Measurements from ENCODE around the gene DENND2A. TPM values are rescaled to one million over a fixed set of nuclear protein-coding genes. Genes with fewer than 3 reads are reported as not detected.
A peak's percentile ranks its signal among the peaks of the same experiment; 100 is the strongest.
"Not testable (repeated sequence)": the region's sequence is repeated elsewhere in the genome, so short reads cannot be mapped to it uniquely, and the experiment has no call there.

Gene DENND2A
- total and polyA plus RNA-seq, 2 of the 4 experiments (the other 2 are of a cell fraction) = 7.5 to 10.3 TPM

- Histone ChIP-seq H3K9me3 (ENCODE audit: control insufficient read depth, insufficient read depth, low read length) (no peaks in the 10 kb centered on the region), H2AK9ac (replicated peaks; ENCODE audit: low read depth, low read length, poor library complexity) (peak overlapping the region; percentile 5), H3K4me3 (ENCODE audit: insufficient read depth, low read depth, low read length) (no peak overlapping the region), H2BK5ac (ENCODE audit: low read depth, low read length, poor library complexity, severe bottlenecking) (no peak overlapping the region), H3K4me1 (ENCODE audit: control insufficient read depth, insufficient read depth, low read length) (peaks cover 12% of the 10 kb centered on the region), H4K5ac (ENCODE audit: low read depth, low read length) (peak overlapping the region; percentile 55; the same call in 1 of the 2 replicates), H4K8ac (ENCODE audit: low read depth in 2 of 2, low read length in 2 of 2) (peak overlapping the region in 1 of 2 experiments; percentile 2; a peak in 1 of 4 replicates), H3K36me3 (ENCODE audit: control insufficient read depth, insufficient read depth, low read length) (peaks cover 38% of the 10 kb centered on the region), H3K14ac (replicated peaks; ENCODE audit: low read depth, low read length) (no peak overlapping the region), H3K4ac (ENCODE audit: low read depth, low read length) (peak overlapping the region; percentile 58), H3K56ac (ENCODE audit: extremely low read depth, insufficient read depth, low read length) (no peak overlapping the region), H3K9ac (ENCODE audit: low read depth, low read length) (no peak overlapping the region), H3K79me1 (ENCODE audit: low read depth in 1 of 2, low read length in 2 of 2) (peaks cover 0 to 9% of the 10 kb centered on the region in 2 experiments; a peak in 1 of 4 replicates), H4K20me1 (ENCODE audit: insufficient read depth, low read length) (no peaks in the 10 kb centered on the region), H2BK120ac (ENCODE audit: low read depth, low read length) (peak overlapping the region; percentile 59), H3K18ac (ENCODE audit: low read depth, low read length) (no peak overlapping the region), H2BK20ac (ENCODE audit: low read depth, low read length) (peak overlapping the region; percentile 8), H3K9me1 (ENCODE audit: insufficient read depth, low read length) (peaks cover 14% of the 10 kb centered on the region), H2BK15ac (ENCODE audit: low read depth, low read length) (peak overlapping the region; percentile 76; the same call in 1 of the 3 replicates), H2AFZ (replicated peaks; ENCODE audit: low read length, poor library complexity) (peak overlapping the region; percentile 54), H4K91ac (ENCODE audit: insufficient read depth, low read depth, low read length) (peak overlapping the region; percentile 51), H3K27ac (ENCODE audit: insufficient read depth, low read length) (peak overlapping the region; percentile 14; the same call in 1 of the 2 replicates), H3K23ac (ENCODE audit: low read depth, low read length) (no peak overlapping the region), H3K27me3 (ENCODE audit: control insufficient read depth, insufficient read depth, low read length) (no peaks in the 10 kb centered on the region), H3K4me2 (ENCODE audit: low read depth, low read length) (no peak overlapping the region), H2AK5ac (ENCODE audit: low read depth, low read length) (peak overlapping the region; percentile 86)
- ATAC-seq (ENCODE audit: low read depth) (no peak), DNase-seq (no peak)
- no peak for TF ChIP-seq ELK1 (IDR thresholded peaks at IDR 0.05; ENCODE audit: borderline replicate concordance, low read depth, low read length)
- no peak for TF ChIP-seq CHD1 (IDR thresholded peaks at IDR 0.05; ENCODE audit: low read depth, low read length)
- POLR2A ChIA-PET (ENCODE audit: unreplicated experiment) = no interaction called here
- intact Hi-C loops (cut with micrococcal nuclease) = no loop called here
- CTCF ChIA-PET = no interaction called here
- 97% methylated on average over 12 of the region's 17 CpGs; no CpG with 5 or more reads in 1 of the 2 experiments for WGBS, 2 experiments (ENCODE audit: extremely low coverage in 2 of 2, insufficient read length in 1 of 2)
- dilution Hi-C loops (cut with HindIII; ENCODE audit: low sequenced_read_pairs, unreplicated experiment) = no loop called here
- in situ Hi-C loops (cut with MboI; ENCODE audit: low sequenced_read_pairs) = no loop called here
- no TSS peak for BruUV-seq (replicated peaks)
Measured at GRCh38 chr7:140568021-140568813, 72.4 kb downstream of the DENND2A start.

- Histone ChIP-seq H2BK120ac (ENCODE audit: low read depth, low read length) (peak overlapping the region; percentile 97), H2AFZ (replicated peaks; ENCODE audit: low read length, poor library complexity) (peak overlapping the region; percentile 72), H4K5ac (ENCODE audit: low read depth, low read length) (peak overlapping the region; percentile 85), H3K4me2 (ENCODE audit: low read depth, low read length) (peak overlapping the region; percentile 48; the same call in 1 of the 2 replicates), H2BK5ac (ENCODE audit: low read depth, low read length, poor library complexity, severe bottlenecking) (peak overlapping the region; percentile 96), H4K91ac (ENCODE audit: insufficient read depth, low read depth, low read length) (peak overlapping the region; percentile 91), H3K27ac (ENCODE audit: insufficient read depth, low read length) (peak overlapping the region; percentile 78), H3K23ac (ENCODE audit: low read depth, low read length) (peak overlapping the region; percentile 92), H3K4ac (ENCODE audit: low read depth, low read length) (peak overlapping the region; percentile 99), H3K18ac (ENCODE audit: low read depth, low read length) (peak overlapping the region; percentile 92), H3K9me1 (ENCODE audit: insufficient read depth, low read length) (peaks cover 16% of the 10 kb centered on the region), H2BK15ac (ENCODE audit: low read depth, low read length) (peak overlapping the region; percentile 64; the same call in 2 of the 3 replicates), H3K56ac (ENCODE audit: extremely low read depth, insufficient read depth, low read length) (peak overlapping the region; percentile 88; the same call in 1 of the 2 replicates), H3K4me1 (ENCODE audit: control insufficient read depth, insufficient read depth, low read length) (peaks cover 14% of the 10 kb centered on the region), H4K8ac (ENCODE audit: low read depth in 2 of 2, low read length in 2 of 2) (peak overlapping the region; percentile 61 to 95), H3K36me3 (ENCODE audit: control insufficient read depth, insufficient read depth, low read length) (peaks cover 33% of the 10 kb centered on the region), H2AK5ac (ENCODE audit: low read depth, low read length) (peak overlapping the region; percentile 99), H2BK20ac (ENCODE audit: low read depth, low read length) (peak overlapping the region; percentile 79), H2AK9ac (replicated peaks; ENCODE audit: low read depth, low read length, poor library complexity) (peak overlapping the region; percentile 94), H3K14ac (replicated peaks; ENCODE audit: low read depth, low read length) (peak overlapping the region; percentile 94), H3K9ac (ENCODE audit: low read depth, low read length) (peak overlapping the region; percentile 67; the same call in 1 of the 2 replicates)
- in situ Hi-C loops (cut with MboI; ENCODE audit: low sequenced_read_pairs); H3K27me3 ChIP-seq (ENCODE audit: control insufficient read depth, insufficient read depth, low read length); POLR2A ChIA-PET (ENCODE audit: unreplicated experiment); H4K20me1 ChIP-seq (ENCODE audit: insufficient read depth, low read length); BruUV-seq (replicated peaks); H3K4me3 ChIP-seq (ENCODE audit: insufficient read depth, low read depth, low read length); CTCF ChIA-PET; dilution Hi-C loops (cut with HindIII; ENCODE audit: low sequenced_read_pairs, unreplicated experiment); H3K9me3 ChIP-seq (ENCODE audit: control insufficient read depth, insufficient read depth, low read length); H3K79me1 ChIP-seq (ENCODE audit: low read depth in 1 of 2, low read length in 2 of 2): not testable (repeated sequence)
- peak; percentile 83 for DNase-seq
- ATAC-seq (ENCODE audit: low read depth) = peak; percentile 59
- intact Hi-C loops (cut with micrococcal nuclease) = loop anchor here (2.0 kb wide), 1 partner anchor 39 kb away; no protein-coding TSS in a partner anchor
- no CpG with 5 or more reads among the region's 6 CpGs for WGBS, 2 experiments (ENCODE audit: extremely low coverage in 2 of 2, insufficient read length in 1 of 2)
Measured at GRCh38 chr7:140566186-140566585, 74.4 kb downstream of the DENND2A start.

Measured in IMR-90 (cell line).